ENCODE measurements around the gene TOMM20. TPM values are rescaled to one million over a fixed set of nuclear protein-coding genes. Genes with fewer than 3 reads are reported as not detected.

TOMM20 gene
- total and polyA plus RNA-seq, 9 of the 15 experiments (the other 6 are each of a cell fraction or from before 2014, with no cell fraction given): 70.6 to 334 (median 159) TPM

GRCh38 chr1:235075048-235075776 lies 53.4 kb downstream of the TOMM20 start (continued):
- TF ChIP-seq SRF (CRISPR knock-in tag; IDR thresholded peaks at IDR 0.05): no peak
- TF ChIP-seq ZNF507 (tag; conservative IDR thresholded peaks at IDR 0.05): no peak
- no peak for TF ChIP-seq NR4A1 (CRISPR knock-in tag; IDR thresholded peaks at IDR 0.05)
- 0 out of 2 replicates have a peak, but pooled peaks have one; percentile 20 for TF ChIP-seq NR4A1 (tag; IDR thresholded peaks at IDR 0.05)
- peak; percentile 88 for TF ChIP-seq ZBTB33 (CRISPR knock-in tag; IDR thresholded peaks at IDR 0.05)
- peak; percentile 20; the same call in 1 of the 2 replicates for TF ChIP-seq ATF3 (IDR thresholded peaks at IDR 0.05)
- no peak for TF ChIP-seq ATF3 (CRISPR knock-in tag; conservative IDR thresholded peaks at IDR 0.05)
- TF ChIP-seq RAD51 (IDR thresholded peaks at IDR 0.05; ENCODE audit: borderline replicate concordance, low read depth): no peak
- TF ChIP-seq HBP1 (CRISPR knock-in tag; IDR thresholded peaks at IDR 0.05): no peak
